Umbilical cord (tissue), 2 donors: ENCODE results near the gene FMN2. TPM values are rescaled to one million over a fixed set of nuclear protein-coding genes. Genes with fewer than 3 reads are reported as not detected.

Experiments
- DNase-seq: peaks from one replicate; pipeline ENCODE4 v3.0.0-alpha.2; 2015; ENCODE audit warnings: low spot score
- total RNA-seq: library from RNA; depleted of rRNA; stranded (reverse); fragments of >200 nt; gene quantifications from one replicate; pipeline ENCODE4 v1.2.3, GENCODE V29; 2014; ENCODE audit warnings: low replicate concordance; ENCODE audit not compliant: insufficient read depth

The FMN2 gene
- total RNA-seq, 1 donor from 2014 or later, result 6.5 TPM

- no peak for DNase-seq
These were observed 395.8 kb downstream of the FMN2 start for GRCh38 chr1:240487493-240487892.

- no peak for DNase-seq
These were observed 399.5 kb downstream of the FMN2 start for GRCh38 chr1:240491156-240491555.

- DNase-seq, result no peak
These were observed 400.1 kb downstream of the FMN2 start for GRCh38 chr1:240491796-240492195.

GRCh38 chr1:240492832-240493440 lies 401.3 kb downstream of the FMN2 start:
- DNase-seq, result no peak

GRCh38 chr1:240495601-240496000 lies 403.9 kb downstream of the FMN2 start:
- no peak for DNase-seq

GRCh38 chr1:240496356-240496755 lies 404.7 kb downstream of the FMN2 start:
- no peak for DNase-seq

GRCh38 chr1:240496941-240497340 lies 405.3 kb downstream of the FMN2 start:
- no peak for DNase-seq

GRCh38 chr1:240497908-240498307 lies 406.2 kb downstream of the FMN2 start:
- DNase-seq, result no peak

GRCh38 chr1:240498335-240498734 lies 406.7 kb downstream of the FMN2 start:
- DNase-seq, result no peak

GRCh38 chr1:240499012-240499411 lies 407.3 kb downstream of the FMN2 start:
- DNase-seq, result no peak

- no peak for DNase-seq
These were observed 409.0 kb downstream of the FMN2 start for GRCh38 chr1:240500647-240501046.

GRCh38 chr1:240501115-240501514 lies 409.4 kb downstream of the FMN2 start:
- no peak for DNase-seq

GRCh38 chr1:240503036-240503435 lies 411.4 kb downstream of the FMN2 start:
- no peak for DNase-seq

- DNase-seq, result no peak
These were observed 411.9 kb downstream of the FMN2 start for GRCh38 chr1:240503558-240503957.

GRCh38 chr1:240506176-240506575 lies 414.5 kb downstream of the FMN2 start:
- no peak for DNase-seq

GRCh38 chr1:240508201-240508600 lies 416.5 kb downstream of the FMN2 start:
- no peak for DNase-seq

GRCh38 chr1:240508950-240509349 lies 417.3 kb downstream of the FMN2 start:
- DNase-seq, result no peak

- no peak for DNase-seq
These were observed 420.1 kb downstream of the FMN2 start for GRCh38 chr1:240511789-240512188.

GRCh38 chr1:240515505-240515904 lies 423.8 kb downstream of the FMN2 start:
- DNase-seq, result no peak

GRCh38 chr1:240516069-240516468 lies 424.4 kb downstream of the FMN2 start:
- no peak for DNase-seq

- DNase-seq, result no peak
These were observed 426.2 kb downstream of the FMN2 start for GRCh38 chr1:240517891-240518290.

- DNase-seq, result no peak
These were observed 430.6 kb downstream of the FMN2 start for GRCh38 chr1:240522122-240522822.

- DNase-seq, result no peak
These were observed 432.8 kb downstream of the FMN2 start for GRCh38 chr1:240524356-240525069.
